HG02981 (cell line): ENCODE data around the gene TBC1D12.
"Not testable (repeated sequence)": the region's sequence is repeated elsewhere in the genome, so short reads cannot be mapped to it uniquely, and the experiment has no call there.

Source experiments
- ATAC-seq: cut with Tn5 transposase; IDR thresholded peaks from one replicate; pipeline ENCODE4 v1.9.1; 2021; ENCODE audit warnings: mild to moderate bottlenecking, moderate library complexity; ENCODE audit not compliant: unreplicated experiment

TBC1D12 gene

DNA sequence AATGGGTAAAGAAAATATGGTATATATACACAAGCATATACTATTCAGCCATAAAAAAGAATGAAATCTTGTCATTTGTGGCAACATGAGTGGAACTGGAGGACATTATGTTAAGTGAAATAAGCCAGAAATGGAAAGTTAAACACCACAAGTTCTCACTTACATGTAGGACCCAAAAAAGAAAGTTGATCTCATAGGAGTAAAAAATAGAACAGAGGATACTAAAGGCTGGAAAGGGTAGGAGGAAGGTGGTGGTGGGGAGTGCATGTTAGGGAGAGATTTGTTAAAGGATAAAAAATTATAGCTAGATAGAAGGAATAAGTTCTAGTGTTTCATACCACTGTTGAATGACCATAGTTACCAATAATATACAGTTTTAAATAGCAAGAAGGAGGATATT is 48.4 kb downstream of the TBC1D12 start:
- no peak for ATAC-seq

- ATAC-seq, result no peak
Measured at GRCh38 chr10:94451883-94452519, 49.7 kb downstream of the TBC1D12 start.

GRCh38 chr10:94456942-94457341 is 54.6 kb downstream of the TBC1D12 start:
- no peak for ATAC-seq

DNA sequence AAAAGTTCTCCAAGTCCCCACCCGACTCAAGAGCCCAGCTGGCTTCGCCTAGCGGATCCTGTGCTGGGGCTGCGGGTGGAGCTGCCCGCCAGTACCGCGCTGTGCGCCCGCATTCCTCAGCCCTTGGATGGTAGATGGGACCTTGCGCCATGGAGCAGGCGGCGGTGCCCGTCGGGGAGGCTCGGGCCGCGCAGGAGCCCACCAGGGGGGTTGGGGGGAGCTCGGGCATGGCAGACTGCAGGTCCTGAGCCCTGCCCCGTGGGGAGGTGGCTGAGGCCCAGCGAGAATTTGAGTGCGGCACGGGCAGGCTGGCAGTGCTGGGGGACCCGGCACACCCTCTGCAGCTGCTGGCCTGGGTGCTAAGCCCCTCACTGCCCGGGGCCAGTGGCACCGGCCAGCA is 57.0 kb downstream of the TBC1D12 start:
- no peak for ATAC-seq

DNA sequence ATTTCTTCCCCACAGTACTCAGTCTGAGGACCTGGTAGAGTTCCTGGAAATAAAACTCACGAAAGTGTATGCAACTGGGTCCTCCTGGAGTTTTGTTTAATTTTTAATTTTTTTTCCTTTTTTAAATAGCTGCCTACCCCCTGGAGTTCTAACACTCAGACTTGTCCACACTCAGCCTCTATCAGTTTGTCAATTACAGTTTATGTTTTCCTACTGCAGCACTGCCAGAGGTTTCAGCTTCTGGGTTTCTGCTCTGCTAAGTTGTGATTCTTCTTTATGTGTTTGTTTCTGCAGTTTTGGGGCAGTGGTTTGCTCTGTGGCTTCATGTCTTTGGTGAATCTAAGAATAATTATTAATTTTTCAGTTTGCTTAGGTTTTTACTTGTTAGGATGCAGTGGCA is 59.2 kb downstream of the TBC1D12 start:
- ATAC-seq, result no peak

DNA sequence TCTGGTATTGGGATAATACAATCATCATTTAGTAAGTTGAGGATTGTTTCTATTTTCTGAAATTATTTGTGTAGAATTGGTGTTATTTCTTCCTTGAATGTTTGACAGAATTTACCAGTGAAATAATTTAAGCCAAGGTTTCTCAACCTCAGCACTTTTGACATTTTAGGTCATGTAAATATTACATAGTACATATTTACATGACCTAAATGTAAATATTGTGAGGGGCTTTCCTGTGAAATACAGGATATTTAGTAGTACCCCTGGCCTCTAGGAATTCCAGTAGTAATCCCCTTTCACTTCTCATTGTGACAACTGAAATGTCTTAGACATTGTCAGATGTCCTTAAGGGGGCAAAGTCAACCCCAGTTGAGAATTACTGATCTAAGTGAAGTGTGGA is 59.8 kb downstream of the TBC1D12 start:
- ATAC-seq, result no peak

- no peak for ATAC-seq
Measured at GRCh38 chr10:94465684-94466083, 63.3 kb downstream of the TBC1D12 start.

DNA sequence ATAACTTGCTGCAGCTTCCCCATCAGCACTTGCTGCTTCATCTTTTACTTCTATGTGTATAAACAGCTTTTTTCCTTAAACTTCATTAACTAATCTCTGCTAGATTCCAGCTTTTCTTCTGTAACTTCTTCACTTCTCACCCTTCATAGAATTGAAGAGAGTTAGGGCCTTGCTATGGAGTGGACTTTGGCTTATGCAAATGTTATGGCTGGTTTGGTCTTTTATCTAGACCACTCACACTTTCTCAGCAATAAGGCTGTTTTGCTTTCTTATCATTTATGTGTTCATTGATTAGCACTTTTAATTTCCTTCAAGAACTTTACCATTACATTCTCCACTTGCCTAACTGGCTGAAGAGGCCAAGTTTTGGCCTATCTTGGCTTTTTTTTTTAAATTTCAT is 79.1 kb downstream of the TBC1D12 start:
- ATAC-seq, result no peak

DNA sequence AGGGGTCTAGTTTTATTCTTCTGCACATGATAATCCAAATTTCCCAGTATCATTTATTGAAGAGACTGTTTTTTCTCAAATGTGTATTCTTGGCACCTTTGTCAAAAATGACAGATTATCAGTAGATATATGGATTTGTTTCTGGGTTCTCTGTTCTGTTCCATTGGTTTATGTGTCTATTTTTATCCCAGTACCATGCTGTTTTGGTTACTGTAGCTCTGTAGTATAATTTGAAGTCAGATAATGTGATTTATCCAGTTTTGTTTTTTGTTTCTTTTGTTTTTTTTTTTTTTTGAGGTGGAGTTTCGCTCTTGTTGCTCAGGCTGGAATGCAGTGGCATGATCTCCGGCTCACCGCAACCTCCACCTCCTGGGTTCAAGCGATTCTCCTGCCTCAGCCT is 81.6 kb downstream of the TBC1D12 start:
- ATAC-seq, result no peak

DNA sequence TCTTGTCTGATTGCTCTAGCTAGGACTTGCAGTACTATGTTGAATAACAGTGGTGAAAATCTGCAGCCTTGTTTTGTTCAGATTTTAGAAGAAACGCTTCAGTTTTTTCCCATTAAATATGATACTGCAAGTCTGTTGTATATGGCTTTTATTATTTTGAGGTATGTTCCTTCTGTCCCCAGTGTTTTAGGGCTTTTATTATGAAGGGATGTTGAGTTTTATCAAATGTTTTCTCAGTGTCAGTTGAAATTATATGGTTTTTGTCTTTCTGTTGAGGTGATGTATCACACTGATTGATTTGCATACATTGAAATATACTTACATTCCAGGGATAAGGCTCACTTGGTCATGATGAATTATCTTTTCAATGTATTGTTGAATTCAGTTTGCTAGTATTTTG is 82.8 kb downstream of the TBC1D12 start:
- no peak for ATAC-seq

GRCh38 chr10:94487575-94487974 is 85.2 kb downstream of the TBC1D12 start:
- ATAC-seq, result no peak

- no peak for ATAC-seq
Measured at GRCh38 chr10:94489107-94489506, 86.8 kb downstream of the TBC1D12 start.

DNA sequence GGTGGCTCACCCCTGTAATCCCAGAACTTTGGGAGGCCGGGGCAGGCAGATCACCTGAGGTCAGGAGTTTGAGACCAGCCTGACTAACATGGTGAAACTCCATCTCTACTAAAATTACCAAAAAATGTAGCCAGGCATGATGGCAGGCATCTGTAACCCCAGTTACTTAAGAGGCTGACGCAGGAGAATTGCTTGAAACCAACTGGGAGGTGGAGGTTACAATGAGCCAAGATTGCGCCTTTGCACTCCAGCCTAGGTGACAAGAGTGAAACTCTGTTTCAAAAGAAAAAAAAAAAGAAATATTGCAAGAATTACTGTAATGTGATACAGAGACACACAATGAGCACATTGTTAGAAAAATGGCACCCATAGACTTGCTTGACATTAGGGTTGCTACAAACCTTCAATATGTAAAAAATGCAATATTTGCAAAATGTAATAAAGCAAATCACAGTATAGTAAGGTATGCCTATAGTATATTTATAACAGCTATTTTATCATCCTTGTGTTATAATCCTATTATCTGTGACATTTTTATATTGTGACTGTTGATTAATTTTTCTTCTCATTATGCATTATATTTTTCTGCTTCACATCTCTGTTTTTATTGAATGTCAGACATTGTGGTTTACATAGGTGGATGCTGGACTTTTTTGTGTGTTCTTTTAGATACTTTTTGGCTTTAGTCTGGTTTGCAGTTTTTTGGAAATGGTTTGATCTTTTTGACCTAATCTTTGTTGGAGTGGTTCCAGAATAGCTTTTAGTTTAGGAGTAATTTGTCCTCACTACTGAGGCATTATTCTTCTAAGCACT is 87.8 kb downstream of the TBC1D12 start:
- no peak for ATAC-seq

DNA sequence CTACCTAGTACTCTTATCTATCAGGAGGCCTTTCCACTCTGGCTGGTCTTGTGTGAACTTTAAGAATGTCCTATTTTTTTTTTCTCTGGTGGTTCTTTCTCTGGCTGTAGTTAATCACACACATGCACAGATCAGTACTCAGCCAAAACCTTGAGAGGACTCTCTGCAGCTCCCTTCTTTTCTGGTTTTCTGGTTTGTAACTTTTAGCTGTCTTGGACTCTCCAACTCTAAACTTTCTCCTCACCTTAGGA is 88.4 kb downstream of the TBC1D12 start:
- ATAC-seq, result no peak

- no peak for ATAC-seq
Measured at GRCh38 chr10:94493463-94493862, 91.1 kb downstream of the TBC1D12 start.

- ATAC-seq, result peak; percentile 48
Measured at GRCh38 chr10:94496010-94496409, 93.7 kb downstream of the TBC1D12 start.

DNA sequence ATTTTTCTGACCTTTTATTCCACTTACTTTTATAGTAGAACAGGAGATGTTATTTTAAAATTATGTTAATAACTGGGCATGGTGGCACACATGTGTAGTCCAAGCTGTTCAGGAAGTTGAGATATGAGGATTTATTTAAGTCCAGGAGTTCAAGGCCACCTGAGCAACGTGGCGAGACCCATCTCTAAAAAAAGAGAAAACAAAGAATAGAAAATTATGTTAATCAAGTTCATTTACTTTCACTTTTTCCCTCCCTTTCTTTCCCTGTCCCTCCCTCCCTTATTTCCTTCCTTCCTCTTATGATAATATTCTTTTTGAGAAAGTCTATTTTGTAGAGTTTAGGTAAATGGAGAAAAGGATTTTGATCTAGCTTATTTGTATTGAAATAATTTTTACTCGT is 94.3 kb downstream of the TBC1D12 start:
- no peak for ATAC-seq

DNA sequence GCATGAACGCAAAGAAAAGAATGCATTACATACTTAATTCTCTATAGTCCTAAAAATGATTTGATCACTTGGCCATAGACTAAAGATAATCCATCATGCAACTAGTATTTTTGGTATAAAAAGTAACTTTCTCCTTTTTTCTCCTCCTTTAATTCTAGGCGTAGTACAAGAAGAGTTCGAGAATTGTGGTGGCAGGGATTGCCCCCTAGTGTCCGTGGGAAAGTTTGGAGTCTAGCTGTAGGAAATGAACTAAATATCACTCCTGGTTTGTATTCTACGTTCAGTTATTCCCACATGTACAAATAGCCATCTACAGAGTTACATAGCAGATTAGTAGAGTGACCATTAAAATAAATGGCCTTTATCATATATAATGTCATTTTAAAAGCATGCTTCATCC is 97.7 kb downstream of the TBC1D12 start:
- ATAC-seq, result no peak

DNA sequence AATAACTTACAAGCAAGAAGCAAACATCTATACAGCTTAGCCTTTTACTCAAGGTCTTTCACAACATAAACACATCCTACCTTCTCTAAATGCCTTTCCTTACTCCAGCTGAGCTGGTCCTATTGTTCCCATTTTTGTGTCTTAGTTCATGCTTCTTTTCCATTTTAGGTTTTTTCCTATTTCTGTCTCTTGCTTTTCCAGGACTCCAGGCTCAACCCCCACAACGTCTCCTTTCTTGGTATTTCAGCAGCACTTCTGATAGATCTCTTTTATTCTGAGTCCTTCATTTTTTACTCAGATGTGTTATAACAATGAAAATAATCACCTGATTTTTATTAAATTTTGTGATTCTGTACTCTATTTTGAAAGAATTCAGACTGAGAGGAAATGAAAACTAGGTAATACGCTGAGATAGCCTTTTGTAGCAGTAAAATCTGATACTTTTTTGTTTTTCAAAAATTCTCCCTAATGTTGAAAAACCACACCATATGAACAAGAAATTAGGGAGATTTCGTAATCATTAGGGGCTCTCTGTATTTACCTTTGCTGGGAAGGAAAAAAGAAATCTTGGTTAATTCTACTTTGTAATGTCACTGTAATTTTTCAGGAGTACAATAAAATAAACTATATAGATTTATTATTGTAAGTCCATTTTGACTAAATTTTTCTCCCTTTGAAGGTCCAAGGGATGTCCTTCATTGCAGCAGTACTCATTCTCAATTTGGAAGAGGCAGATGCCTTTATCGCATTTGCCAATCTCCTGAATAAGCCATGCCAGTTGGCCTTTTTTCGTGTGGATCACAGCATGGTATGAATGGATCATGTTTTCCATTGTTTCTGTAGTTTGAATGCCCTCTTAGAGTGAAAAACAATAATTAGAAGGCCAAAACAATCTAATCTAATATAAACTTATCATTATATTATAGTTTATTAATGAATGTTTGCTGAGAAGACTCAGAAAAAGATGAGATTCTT is 119.2 kb downstream of the TBC1D12 start:
- no peak for ATAC-seq

DNA sequence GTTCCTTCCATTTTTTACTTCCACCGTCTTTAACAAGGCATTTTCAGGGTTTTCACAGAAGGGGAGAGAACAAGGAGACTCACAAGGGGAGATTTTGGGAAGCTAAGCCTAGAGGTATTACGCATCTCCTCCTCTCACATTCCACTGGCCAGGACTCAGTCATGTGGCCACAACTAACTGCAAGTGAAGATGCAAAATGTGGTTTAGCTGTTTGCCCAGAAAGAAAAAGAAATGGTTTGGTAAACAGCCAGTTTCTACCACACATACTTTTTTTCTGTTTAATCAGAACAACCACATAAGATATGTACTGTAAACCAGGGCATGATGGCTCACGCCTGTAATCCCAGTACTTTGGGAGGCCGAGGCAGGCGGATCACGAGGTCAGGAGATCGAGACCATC is 121.8 kb downstream of the TBC1D12 start:
- peak; percentile 56 for ATAC-seq

GRCh38 chr10:94524711-94525110 is 122.4 kb downstream of the TBC1D12 start:
- ATAC-seq, result no peak

DNA sequence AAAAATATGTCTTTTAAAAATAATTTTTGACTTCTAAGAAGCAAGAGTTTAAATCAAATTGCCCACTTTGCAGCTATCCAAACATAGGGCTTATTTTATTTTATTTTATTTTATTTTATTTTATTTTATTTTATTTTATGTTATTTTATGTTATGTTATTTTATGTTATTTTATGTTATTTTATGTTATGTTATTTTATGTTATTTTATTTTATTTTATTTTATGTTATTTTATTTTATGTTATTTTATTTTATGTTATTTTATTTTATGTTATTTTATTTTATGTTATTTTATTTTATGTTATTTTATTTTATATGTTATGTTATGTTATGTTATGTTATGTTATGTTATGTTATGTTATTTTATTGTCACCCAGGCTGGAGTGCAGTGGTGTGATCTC is 129.2 kb downstream of the TBC1D12 start:
- not testable (repeated sequence) for ATAC-seq
